Measurements from ENCODE around the gene PPP1R8.
"Not testable (repeated sequence)": the region's sequence is repeated elsewhere in the genome, so short reads cannot be mapped to it uniquely, and the experiment has no call there.

DNA sequence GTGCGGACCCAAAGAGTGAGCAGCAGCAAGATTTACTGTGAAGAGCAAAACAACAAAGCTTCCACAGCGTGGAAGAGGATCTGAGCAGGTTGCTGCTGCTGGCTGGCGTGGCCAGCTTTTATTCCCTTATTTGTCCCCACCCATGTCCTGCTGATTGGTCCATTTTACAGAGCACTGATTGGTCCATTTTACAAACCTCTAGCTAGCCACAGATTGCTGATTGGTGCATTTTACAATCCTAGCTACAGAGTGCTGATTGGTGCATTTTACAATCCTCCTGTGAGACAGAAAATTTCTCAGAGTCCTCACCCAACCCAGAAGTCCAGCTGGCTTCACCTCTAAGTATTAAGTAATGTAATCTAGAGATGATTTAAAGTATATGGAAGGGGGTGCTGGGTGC, 40.3 kb upstream of the PPP1R8 start:
- TF ChIP-seq, protein P1, sequence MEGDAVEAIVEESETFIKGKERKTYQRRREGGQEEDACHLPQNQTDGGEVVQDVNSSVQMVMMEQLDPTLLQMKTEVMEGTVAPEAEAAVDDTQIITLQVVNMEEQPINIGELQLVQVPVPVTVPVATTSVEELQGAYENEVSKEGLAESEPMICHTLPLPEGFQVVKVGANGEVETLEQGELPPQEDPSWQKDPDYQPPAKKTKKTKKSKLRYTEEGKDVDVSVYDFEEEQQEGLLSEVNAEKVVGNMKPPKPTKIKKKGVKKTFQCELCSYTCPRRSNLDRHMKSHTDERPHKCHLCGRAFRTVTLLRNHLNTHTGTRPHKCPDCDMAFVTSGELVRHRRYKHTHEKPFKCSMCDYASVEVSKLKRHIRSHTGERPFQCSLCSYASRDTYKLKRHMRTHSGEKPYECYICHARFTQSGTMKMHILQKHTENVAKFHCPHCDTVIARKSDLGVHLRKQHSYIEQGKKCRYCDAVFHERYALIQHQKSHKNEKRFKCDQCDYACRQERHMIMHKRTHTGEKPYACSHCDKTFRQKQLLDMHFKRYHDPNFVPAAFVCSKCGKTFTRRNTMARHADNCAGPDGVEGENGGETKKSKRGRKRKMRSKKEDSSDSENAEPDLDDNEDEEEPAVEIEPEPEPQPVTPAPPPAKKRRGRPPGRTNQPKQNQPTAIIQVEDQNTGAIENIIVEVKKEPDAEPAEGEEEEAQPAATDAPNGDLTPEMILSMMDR (IDR thresholded peaks at IDR 0.05), result not testable (repeated sequence)
- not testable (repeated sequence) for TF ChIP-seq POLR2A (IDR thresholded peaks at IDR 0.05)
